ENCODE results near the gene CAPN10. TPM values are rescaled to one million over a fixed set of nuclear protein-coding genes. Genes with fewer than 3 reads are reported as not detected.
"Not testable (repeated sequence)": the region's sequence is repeated elsewhere in the genome, so short reads cannot be mapped to it uniquely, and the experiment has no call there.

Gene CAPN10
- polyA plus RNA-seq, 1 donor from 2014 or later, result 18.2 TPM

DNA sequence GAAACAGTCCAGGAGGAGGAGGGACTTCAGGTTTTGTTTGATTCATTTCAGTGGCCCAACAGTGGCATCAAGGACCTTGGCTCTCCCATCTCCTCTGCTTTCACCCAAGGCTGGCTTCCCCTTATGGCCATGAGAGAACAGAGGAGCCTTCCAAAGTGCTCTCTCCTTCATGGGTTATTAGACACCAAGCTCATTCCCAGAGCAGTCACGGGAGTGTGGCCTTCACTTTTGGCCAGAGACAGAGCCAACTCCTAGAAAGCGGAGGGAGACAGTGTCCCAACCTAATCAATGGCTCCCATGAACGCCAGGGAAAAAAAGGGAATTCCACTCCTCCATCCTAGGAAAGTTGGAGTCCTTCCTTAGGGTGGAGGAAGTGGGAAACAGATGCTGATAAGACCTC is 27.2 kb upstream of the CAPN10 start:
- H3K27ac Mint-ChIP-seq, result peak overlapping the region in 2 of 3 donors; percentile 58 to 99
- no peaks in the 10 kb centered on the region for H3K9me3 Mint-ChIP-seq
- peaks cover 4% of the 10 kb centered on the region for H3K27me3 Mint-ChIP-seq
- peak overlapping the region; percentile 78 to 98 (median 88) for H3K4me3 Mint-ChIP-seq
- H3K4me1 Mint-ChIP-seq, result peaks cover 42% of the 10 kb centered on the region in 3 donors
- peaks cover 2% of the 10 kb centered on the region for H3K36me3 Mint-ChIP-seq

GRCh38 chr2:240560084-240560479 is 26.5 kb upstream of the CAPN10 start, which contains the start of gene DUSP28:
DUSP28 (plus strand) TSS chr2:240560357; CDS start chr2:240560685, 328 bp downstream.
- H3K4me1 Mint-ChIP-seq, result peaks cover 49 to 50% (median 50%) of the 10 kb centered on the region in 3 donors

DNA sequence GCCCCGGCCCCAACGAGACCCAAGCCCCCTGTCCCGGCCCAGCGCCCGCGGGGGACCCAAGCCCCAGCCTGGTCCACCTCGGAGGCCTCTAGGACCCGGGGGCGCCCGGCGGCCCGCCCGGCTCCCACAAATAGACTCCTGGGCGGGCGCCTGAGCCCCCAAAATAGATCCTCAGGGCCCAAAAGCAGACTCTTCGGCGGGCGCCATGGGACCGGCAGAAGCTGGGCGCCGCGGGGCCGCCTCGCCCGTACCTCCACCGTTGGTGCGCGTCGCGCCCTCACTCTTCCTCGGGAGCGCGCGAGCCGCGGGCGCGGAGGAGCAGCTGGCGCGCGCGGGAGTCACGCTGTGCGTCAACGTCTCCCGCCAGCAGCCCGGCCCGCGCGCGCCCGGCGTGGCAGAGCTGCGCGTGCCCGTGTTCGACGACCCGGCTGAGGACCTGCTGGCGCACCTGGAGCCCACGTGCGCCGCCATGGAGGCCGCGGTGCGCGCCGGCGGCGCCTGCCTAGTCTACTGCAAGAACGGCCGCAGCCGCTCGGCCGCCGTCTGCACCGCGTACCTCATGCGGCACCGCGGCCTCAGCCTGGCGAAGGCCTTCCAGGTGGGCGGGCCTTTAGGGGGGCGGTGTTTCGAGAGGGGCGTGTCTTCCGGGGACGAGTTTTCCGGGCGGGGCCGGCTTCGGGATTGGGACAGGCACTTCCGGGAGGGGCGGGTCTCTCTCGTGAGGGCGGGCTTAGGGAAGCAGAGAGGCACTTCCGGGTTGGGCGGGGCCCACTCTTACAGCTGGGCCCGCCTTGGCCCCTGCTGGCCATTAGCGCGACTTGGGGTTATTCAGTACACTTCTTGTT is 25.8 kb upstream of the CAPN10 start:
- H3K36me3 Mint-ChIP-seq, result peaks cover 6% of the 10 kb centered on the region
- peaks cover 55 to 57% (median 56%) of the 10 kb centered on the region in 3 donors for H3K4me1 Mint-ChIP-seq
- peaks cover 4% of the 10 kb centered on the region for H3K27me3 Mint-ChIP-seq
- H3K4me3 Mint-ChIP-seq, result peak overlapping the region; percentile 80 to 98 (median 98)
- peak overlapping the region; percentile 83 to 99 (median 93) for H3K27ac Mint-ChIP-seq
- H3K9me3 Mint-ChIP-seq, result no peaks in the 10 kb centered on the region

More at GRCh38 chr2:240560084-240560479, 26.5 kb upstream of the CAPN10 start, which contains the start of gene DUSP28:
- peak within 1 kb of the TSS; percentile 80 to 98 (median 98) for H3K4me3 Mint-ChIP-seq
- H3K36me3 Mint-ChIP-seq, result peaks cover 6% of the 10 kb centered on the region
- peaks cover 4% of the 10 kb centered on the region for H3K27me3 Mint-ChIP-seq
- H3K27ac Mint-ChIP-seq, result peak within 1 kb of the TSS; percentile 83 to 99 (median 93)
- H3K9me3 Mint-ChIP-seq, result no peaks in the 10 kb centered on the region

DNA sequence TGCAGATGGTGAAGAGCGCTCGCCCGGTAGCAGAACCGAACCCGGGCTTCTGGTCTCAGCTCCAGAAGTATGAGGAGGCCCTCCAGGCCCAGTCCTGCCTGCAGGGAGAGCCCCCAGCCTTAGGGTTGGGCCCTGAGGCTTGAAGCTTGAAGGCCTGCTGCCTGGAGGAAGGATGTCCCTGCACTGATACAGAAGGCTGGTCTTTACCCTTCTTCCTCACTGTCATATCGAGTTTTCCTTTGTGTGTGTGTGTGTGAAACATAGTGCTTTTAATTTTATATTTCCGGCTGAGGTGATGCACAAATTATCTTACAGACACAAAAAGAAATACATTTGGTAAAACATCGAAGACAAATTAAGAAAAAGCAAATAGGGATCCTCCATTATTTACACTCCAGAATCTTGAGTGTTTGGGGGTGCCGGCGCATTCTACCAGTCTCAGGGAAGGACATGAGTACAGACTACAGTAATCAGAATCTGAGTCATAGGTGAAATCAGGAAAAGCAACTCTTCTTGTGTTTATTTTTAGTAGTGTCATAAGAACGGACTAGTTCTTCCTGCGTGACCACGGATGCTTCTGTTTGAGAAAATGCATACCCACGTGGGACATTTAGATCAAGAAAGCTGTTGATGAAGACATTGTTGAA is 25.1 kb upstream of the CAPN10 start:
- H3K9me3 Mint-ChIP-seq, result no peaks in the 10 kb centered on the region
- H3K27me3 Mint-ChIP-seq, result peaks cover 4% of the 10 kb centered on the region
- H3K4me3 Mint-ChIP-seq, result peak overlapping the region; percentile 80 to 98 (median 98)
- peaks cover 6% of the 10 kb centered on the region for H3K36me3 Mint-ChIP-seq
- peak overlapping the region; percentile 83 to 99 (median 93) for H3K27ac Mint-ChIP-seq
- H3K4me1 Mint-ChIP-seq, result peaks cover 54 to 56% (median 56%) of the 10 kb centered on the region in 3 donors

DNA sequence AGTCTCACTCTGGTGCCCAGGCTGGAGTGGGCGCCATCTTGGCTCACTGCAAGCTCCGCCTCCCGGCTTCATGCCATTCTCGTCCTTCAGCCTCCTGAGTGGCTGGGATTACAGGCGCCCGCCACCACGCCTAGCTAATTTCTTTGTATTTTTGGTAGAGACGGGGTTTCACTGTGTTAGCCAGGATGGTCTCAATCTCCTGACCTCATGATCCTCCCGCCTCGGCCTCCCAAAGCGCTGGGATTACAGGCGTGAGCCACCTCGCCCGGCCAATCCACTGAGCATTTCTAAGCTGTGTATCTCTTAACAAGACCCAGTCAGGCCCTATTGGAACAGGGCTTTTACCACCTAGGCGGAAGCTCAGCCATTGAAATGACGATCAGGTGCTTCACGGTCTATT is 23.3 kb upstream of the CAPN10 start:
- H3K4me1 Mint-ChIP-seq, result peaks cover 55 to 56% (median 55%) of the 10 kb centered on the region in 3 donors
- not testable (repeated sequence) for H3K36me3 Mint-ChIP-seq, H3K9me3 Mint-ChIP-seq, H3K27me3 Mint-ChIP-seq
- H3K4me3 Mint-ChIP-seq, result peak overlapping the region in 2 of 4 donors; percentile 43 to 98
- peak overlapping the region in 1 of 3 donors; percentile 99 for H3K27ac Mint-ChIP-seq

DNA sequence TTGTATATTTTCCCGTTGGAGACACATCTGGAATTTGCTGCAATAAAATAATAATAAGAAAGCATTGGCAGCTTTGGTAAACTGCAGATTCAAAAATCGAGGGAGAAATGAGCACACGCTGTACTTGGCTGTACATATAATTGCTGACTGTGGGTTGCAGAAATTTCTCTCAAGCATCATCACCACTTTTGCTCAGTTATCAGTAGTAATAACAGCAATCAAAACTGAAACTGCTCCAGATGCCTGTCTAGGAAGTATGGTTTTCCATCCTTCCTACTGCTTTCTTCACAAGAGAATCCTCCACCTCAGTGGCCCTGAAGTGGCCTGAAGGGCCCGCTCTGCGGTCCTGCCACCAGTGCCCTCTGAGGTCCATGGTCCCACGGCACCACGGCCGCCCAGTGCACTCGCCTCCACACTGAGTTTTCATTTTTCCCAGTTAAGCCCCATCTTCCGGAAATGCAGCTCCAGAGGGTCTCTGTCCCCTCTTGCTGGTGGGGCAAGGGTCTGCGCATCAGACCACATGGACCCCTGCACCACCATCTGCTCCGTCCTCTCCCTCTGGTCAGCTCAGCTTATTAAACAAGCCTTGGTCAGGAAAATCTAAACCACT is 22.5 kb upstream of the CAPN10 start:
- Mint-ChIP-seq H3K4me3 (peak overlapping the region; percentile 38 to 98 (median 58)), H3K27me3 (no peaks in the 10 kb centered on the region), H3K27ac (peak overlapping the region in 2 of 3 donors; percentile 53 to 99), H3K4me1 (peaks cover 48 to 50% (median 50%) of the 10 kb centered on the region in 3 donors), H3K36me3 (peaks cover 6% of the 10 kb centered on the region), H3K9me3 (no peaks in the 10 kb centered on the region)

DNA sequence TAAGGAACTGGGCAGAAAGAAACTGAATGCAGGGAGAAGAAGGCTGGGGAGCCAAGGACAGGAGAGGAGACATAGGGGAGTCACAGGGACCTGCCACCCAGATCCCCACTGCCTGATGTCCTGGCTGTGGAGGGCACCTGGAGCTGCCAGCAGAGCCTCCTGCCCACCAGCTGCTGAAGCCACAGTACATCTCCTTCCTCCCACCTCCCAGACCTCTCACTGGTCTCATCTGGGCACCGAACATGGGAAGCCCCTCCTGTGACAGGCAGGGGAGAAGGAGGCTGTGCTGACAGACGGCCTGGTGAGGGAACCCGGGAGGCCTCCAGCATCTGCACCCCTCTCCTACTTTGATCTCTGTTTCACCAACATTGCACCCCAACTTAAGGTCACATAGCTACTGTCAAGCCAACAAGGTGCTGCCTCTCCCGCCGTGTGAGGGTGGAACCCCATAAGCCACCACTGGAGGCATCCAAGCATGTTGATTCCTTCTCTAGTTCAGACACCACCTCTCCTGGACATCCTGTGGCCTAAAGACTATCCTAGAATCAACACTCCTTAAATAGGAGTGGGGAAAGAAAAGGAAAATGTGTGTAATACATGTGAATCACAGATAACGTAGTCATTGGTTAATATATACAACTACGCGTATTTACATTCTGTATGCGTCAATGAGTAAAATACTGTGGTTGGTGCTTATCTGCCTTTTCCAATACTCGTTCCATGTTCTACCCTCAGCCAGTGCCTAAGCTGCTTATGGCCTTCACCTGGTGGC is 21.8 kb upstream of the CAPN10 start:
- H3K27ac Mint-ChIP-seq, result peak overlapping the region; percentile 94 to 97 (median 96)
- peaks cover 6% of the 10 kb centered on the region for H3K36me3 Mint-ChIP-seq
- no peaks in the 10 kb centered on the region for H3K9me3 Mint-ChIP-seq
- H3K27me3 Mint-ChIP-seq, result no peaks in the 10 kb centered on the region
- peaks cover 41 to 44% (median 44%) of the 10 kb centered on the region in 3 donors for H3K4me1 Mint-ChIP-seq
- peak overlapping the region; percentile 86 to 98 (median 96) for H3K4me3 Mint-ChIP-seq

DNA sequence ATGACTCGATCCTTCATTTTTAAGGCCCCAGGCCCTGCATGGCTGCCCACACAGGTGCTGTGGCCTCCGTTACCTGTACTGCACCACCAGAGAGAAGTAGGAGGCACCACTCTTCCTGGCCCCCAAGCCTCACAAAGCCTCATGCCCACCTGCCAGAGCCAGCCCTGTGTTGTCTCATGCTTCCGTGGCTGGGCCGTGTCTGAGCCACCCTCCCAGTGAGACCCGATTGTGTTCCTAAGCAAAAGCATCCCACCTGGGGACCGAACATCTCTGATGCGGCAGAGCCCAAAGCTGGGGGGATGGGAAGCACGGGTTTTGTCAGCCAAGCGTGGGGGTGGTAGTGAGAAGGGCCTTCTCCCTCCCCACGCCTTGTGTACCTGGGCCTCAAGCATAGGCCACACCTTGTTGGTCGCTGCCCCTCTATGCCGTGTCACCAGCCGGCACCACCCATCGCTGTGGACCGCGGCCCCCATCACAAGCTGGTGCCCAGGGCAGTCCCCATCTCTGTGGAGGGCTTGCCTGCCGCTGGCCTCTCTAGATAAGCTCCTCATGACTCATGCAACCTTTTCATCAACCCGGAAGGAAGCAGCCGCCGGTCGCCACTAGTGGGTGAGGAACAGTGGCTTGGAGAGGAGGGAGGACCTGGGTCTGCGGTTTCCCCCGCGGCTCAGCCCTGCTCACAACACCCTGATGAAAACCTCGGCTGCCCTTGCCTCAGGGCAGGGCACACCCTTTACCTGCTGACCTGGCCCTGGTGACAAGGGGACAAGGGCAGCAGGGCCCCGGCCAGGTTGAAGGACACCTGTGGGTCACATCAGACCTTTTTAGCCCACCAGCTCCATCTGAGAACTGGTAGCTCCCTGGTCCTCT is 21.0 kb upstream of the CAPN10 start:
- Mint-ChIP-seq H3K27me3 (no peaks in the 10 kb centered on the region), H3K4me1 (peaks cover 37 to 48% (median 41%) of the 10 kb centered on the region in 3 donors), H3K9me3 (no peaks in the 10 kb centered on the region), H3K27ac (peak overlapping the region; percentile 94 to 97 (median 96)), H3K36me3 (peaks cover 6% of the 10 kb centered on the region), H3K4me3 (peak overlapping the region; percentile 86 to 98 (median 96))

GRCh38 chr2:240566203-240567136 is 20.1 kb upstream of the CAPN10 start:
- peaks cover 6% of the 10 kb centered on the region for H3K36me3 Mint-ChIP-seq
- no peaks in the 10 kb centered on the region for H3K9me3 Mint-ChIP-seq
- H3K4me3 Mint-ChIP-seq, result peak overlapping the region; percentile 86 to 98 (median 96)
- peaks cover 30 to 55% (median 37%) of the 10 kb centered on the region in 3 donors for H3K4me1 Mint-ChIP-seq
- peak overlapping the region; percentile 94 to 97 (median 96) for H3K27ac Mint-ChIP-seq
- H3K27me3 Mint-ChIP-seq, result no peaks in the 10 kb centered on the region

- Mint-ChIP-seq H3K27ac (peak overlapping the region; percentile 92 to 96 (median 94)), H3K36me3 (peaks cover 6% of the 10 kb centered on the region), H3K4me3 (peak overlapping the region; percentile 86 to 98 (median 96)), H3K27me3 (no peaks in the 10 kb centered on the region), H3K4me1 (peaks cover 26 to 51% (median 31%) of the 10 kb centered on the region in 3 donors), H3K9me3 (no peaks in the 10 kb centered on the region)
These were observed 19.2 kb upstream of the CAPN10 start for GRCh38 chr2:240567137-240567871.

DNA sequence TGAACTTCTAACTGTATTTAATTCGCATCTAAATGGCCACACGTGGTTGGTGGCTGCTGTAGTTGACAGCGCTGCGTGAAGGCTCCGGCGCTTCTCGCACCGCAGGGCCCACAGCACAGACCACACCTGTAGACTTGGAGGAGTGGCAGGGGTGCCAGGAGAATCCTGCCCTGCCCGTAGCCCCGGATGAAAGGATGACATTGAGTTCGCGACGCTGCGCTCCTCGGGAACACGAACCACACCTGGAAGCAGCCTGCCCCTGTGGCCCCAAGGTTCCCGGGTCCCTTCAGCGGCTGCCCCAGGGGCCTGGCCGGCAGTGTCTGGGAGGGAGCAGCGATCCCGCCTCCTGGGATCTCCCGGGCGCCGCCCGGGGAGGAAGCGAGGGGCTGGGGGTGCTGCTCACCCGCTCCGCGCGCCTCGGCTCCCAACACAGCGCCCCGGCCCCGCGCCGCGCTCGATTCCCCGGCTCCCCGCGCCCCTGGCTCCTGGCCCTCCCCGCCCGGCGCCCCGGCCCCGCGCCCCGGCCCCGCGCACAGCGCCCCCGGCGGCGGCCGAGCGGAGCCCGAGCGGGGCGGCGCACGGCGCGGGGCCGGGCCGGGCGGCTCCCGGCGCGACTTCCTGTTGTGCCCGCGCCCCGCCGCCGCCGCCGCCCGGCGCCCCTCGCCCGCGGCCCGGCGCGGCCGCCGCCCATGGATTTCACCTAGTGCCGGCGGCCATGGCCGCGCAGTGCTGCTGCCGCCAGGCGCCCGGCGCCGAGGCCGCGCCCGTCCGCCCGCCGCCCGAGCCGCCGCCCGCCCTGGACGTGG is 18.5 kb upstream of the CAPN10 start, which contains the start of gene RNPEPL1:
Gene RNPEPL1, plus strand, starts transcription at position 613 of the 806 bp plus-strand sequence. Its CDS starts 103 bp downstream, at position 716.
- Mint-ChIP-seq H3K27ac (peak within 1 kb of the TSS; percentile 92 to 96 (median 94)), H3K4me3 (peak within 1 kb of the TSS; percentile 86 to 98 (median 96)), H3K27me3 (no peaks in the 10 kb centered on the region), H3K36me3 (peaks cover 6% of the 10 kb centered on the region), H3K4me1 (peaks cover 26 to 48% (median 31%) of the 10 kb centered on the region in 3 donors), H3K9me3 (no peaks in the 10 kb centered on the region)

Measured in IgD-negative memory B cell (primary cell).